Measurements from ENCODE around the gene COL9A3. TPM values are rescaled to one million over a fixed set of nuclear protein-coding genes. Genes with fewer than 3 reads are reported as not detected.

The COL9A3 gene
- total RNA-seq, 1 donor, result not detected

GRCh38 chr20:62817975-62818591, 1.2 kb downstream of the COL9A3 start:
- no peaks in the 10 kb centered on the region for H3K36me3 ChIP-seq (ENCODE audit: insufficient read depth, low read length)
- DNase-seq (ENCODE audit: insufficient read length, low spot score, missing footprints), result peak; percentile 83
- no peak overlapping the region for H2AFZ ChIP-seq (ENCODE audit: low read length)
- no peaks in the 10 kb centered on the region for H3K9me3 ChIP-seq (ENCODE audit: low read depth, low read length)
- no peak overlapping the region for H3K4me2 ChIP-seq (ENCODE audit: insufficient read depth, low read length)
- no peaks in the 10 kb centered on the region for H3K79me2 ChIP-seq (ENCODE audit: insufficient read depth, low read length)
- TF ChIP-seq, protein P1, sequence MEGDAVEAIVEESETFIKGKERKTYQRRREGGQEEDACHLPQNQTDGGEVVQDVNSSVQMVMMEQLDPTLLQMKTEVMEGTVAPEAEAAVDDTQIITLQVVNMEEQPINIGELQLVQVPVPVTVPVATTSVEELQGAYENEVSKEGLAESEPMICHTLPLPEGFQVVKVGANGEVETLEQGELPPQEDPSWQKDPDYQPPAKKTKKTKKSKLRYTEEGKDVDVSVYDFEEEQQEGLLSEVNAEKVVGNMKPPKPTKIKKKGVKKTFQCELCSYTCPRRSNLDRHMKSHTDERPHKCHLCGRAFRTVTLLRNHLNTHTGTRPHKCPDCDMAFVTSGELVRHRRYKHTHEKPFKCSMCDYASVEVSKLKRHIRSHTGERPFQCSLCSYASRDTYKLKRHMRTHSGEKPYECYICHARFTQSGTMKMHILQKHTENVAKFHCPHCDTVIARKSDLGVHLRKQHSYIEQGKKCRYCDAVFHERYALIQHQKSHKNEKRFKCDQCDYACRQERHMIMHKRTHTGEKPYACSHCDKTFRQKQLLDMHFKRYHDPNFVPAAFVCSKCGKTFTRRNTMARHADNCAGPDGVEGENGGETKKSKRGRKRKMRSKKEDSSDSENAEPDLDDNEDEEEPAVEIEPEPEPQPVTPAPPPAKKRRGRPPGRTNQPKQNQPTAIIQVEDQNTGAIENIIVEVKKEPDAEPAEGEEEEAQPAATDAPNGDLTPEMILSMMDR (IDR thresholded peaks at IDR 0.05; ENCODE audit: extremely low read depth, low read depth, low read length), result no peak
- H3K27ac ChIP-seq (ENCODE audit: low read depth, low read length), result no peak overlapping the region
- peaks cover 41% of the 10 kb centered on the region for H3K27me3 ChIP-seq (ENCODE audit: insufficient read depth, low read length)
- H3K4me1 ChIP-seq (ENCODE audit: insufficient read depth, low read length), result peaks cover 21% of the 10 kb centered on the region
- no peak overlapping the region for H3K4me3 ChIP-seq (ENCODE audit: insufficient read depth, low read length)
- H4K20me1 ChIP-seq (ENCODE audit: insufficient read depth, low read length), result peaks cover 8% of the 10 kb centered on the region

- Histone ChIP-seq H3K36me3 (ENCODE audit: insufficient read depth, low read length) (no peaks in the 10 kb centered on the region), H2AFZ (ENCODE audit: low read length) (no peak overlapping the region), H3K27ac (ENCODE audit: low read depth, low read length) (no peak overlapping the region), H3K4me3 (ENCODE audit: insufficient read depth, low read length) (no peak overlapping the region), H3K79me2 (ENCODE audit: insufficient read depth, low read length) (no peaks in the 10 kb centered on the region), H3K4me2 (ENCODE audit: insufficient read depth, low read length) (no peak overlapping the region), H3K9me3 (ENCODE audit: low read depth, low read length) (no peaks in the 10 kb centered on the region), H3K27me3 (ENCODE audit: insufficient read depth, low read length) (peaks cover 41% of the 10 kb centered on the region), H3K4me1 (ENCODE audit: insufficient read depth, low read length) (peaks cover 21% of the 10 kb centered on the region), H4K20me1 (ENCODE audit: insufficient read depth, low read length) (peaks cover 4% of the 10 kb centered on the region)
- TF ChIP-seq, protein P1 (IDR thresholded peaks at IDR 0.05; ENCODE audit: extremely low read depth, low read depth, low read length), result no peak
- peak; percentile 97 for DNase-seq (ENCODE audit: insufficient read length, low spot score, missing footprints)
Observed at GRCh38 chr20:62818592-62819493, 2.0 kb downstream of the COL9A3 start.

DNA sequence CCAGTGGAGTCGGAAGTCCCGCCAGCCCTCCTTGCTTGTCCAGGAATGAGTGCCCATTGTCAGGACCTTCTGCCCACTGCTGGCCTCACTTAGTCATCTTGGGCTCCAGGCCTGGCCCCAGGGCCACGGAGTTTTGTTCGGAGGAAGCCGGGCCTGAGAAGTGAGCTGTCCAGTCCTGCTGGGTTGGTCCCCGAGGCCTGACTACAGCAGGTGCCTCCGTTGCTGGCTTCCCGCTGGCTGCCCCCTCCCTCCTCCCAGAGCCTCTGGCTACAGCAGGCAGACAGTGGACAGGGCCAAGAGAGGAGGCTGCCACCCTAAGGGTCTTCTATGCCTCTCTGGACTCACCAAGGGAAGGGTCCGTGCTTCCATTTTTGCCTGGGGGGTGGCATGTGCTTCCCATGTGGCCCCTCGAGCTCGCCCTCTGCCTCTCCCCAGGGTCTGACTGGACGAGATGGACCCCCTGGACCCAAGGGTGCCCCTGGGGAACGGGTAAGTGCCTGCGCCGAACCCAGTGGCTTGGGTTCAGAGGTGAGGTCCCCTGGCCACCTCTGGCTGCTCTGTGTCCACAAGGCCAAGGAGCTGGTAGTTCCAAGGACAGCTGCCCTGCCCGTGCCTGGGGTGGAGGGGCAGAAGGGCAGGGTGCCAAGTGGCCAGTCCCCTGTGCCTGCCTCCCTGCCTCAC, 2.8 kb downstream of the COL9A3 start:
- Histone ChIP-seq H3K4me3 (ENCODE audit: insufficient read depth, low read length) (no peak overlapping the region), H3K4me2 (ENCODE audit: insufficient read depth, low read length) (no peak overlapping the region), H4K20me1 (ENCODE audit: insufficient read depth, low read length) (no peaks in the 10 kb centered on the region), H3K27me3 (ENCODE audit: insufficient read depth, low read length) (peaks cover 38% of the 10 kb centered on the region), H2AFZ (ENCODE audit: low read length) (no peak overlapping the region), H3K27ac (ENCODE audit: low read depth, low read length) (no peak overlapping the region), H3K79me2 (ENCODE audit: insufficient read depth, low read length) (no peaks in the 10 kb centered on the region), H3K36me3 (ENCODE audit: insufficient read depth, low read length) (no peaks in the 10 kb centered on the region), H3K9me3 (ENCODE audit: low read depth, low read length) (no peaks in the 10 kb centered on the region), H3K4me1 (ENCODE audit: insufficient read depth, low read length) (peaks cover 25% of the 10 kb centered on the region)
- TF ChIP-seq, protein P1 (IDR thresholded peaks at IDR 0.05; ENCODE audit: extremely low read depth, low read depth, low read length), result no peak
- DNase-seq (ENCODE audit: insufficient read length, low spot score, missing footprints), result peak; percentile 100
